ENCODE results near the gene IL22RA2. TPM values are rescaled to one million over a fixed set of nuclear protein-coding genes. Genes with fewer than 3 reads are reported as not detected.

IL22RA2 gene
- total RNA-seq, 3 donors from 2014 or later = not detected

DNA sequence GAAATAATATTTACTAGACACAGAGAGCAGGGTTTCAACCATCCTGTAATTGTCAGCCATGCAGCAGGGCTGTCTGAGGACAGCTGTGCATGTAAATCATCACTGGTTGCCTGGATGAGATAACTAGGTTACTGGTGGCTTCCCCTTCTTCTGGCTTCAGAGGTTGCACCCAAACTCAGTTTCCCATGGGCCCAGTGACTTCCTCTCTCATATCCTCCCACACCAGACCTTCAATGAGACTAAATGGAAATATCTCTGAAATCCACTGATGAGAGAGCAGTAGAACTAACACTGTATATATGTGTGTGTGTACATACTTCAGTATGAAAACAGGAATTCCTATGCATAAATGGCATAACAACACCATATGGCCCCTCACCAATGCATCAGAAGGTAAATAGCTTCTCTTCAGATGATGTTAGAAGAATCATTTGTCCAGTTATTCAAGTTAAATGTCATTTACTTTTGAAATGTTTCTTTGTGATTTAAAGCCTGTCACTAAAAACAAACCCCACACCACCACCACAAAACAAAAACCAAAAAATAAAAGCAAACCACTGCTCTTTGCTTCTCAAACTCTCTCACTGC lies 77.7 kb downstream of the IL22RA2 start:
- peak in 1 of 2 donors; percentile 27 for ATAC-seq

DNA sequence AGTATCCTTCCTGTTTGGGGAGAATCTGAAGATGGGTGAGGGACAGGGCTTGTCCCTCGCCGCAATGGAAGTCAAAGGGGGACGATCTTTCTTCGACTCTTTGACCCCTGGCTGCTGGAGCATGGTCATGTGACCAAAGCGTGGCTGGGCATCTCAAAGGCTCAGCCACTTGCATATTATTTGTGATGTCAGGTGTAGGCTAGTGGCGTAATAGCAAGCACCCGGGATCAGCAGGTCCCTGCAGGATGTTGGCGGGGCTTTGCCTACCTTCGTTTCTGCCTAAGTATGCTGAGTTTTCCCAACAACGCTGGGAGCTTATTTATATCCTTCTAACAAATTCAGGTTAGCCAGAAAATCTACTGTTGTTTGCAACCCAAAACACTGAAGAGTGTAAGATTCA lies 78.4 kb downstream of the IL22RA2 start:
- no peaks in the 10 kb centered on the region for H3K36me3 Mint-ChIP-seq (ENCODE audit: insufficient read depth)
- no peak overlapping the region for H3K4me3 Mint-ChIP-seq
- DNase-seq = no peak
- ATAC-seq = no peak
- H3K9me3 Mint-ChIP-seq = no peaks in the 10 kb centered on the region
- peaks cover 2% of the 10 kb centered on the region for H3K27me3 Mint-ChIP-seq (ENCODE audit: low read depth)
- H3K4me1 Mint-ChIP-seq (ENCODE audit: low read depth) = peaks cover 18% of the 10 kb centered on the region

More for the DNA sequence above, 77.7 kb downstream of the IL22RA2 start:
- H3K4me3 Mint-ChIP-seq = no peak overlapping the region
- no peaks in the 10 kb centered on the region for H3K9me3 Mint-ChIP-seq
- peaks cover 2% of the 10 kb centered on the region for H3K27me3 Mint-ChIP-seq (ENCODE audit: low read depth)
- no peaks in the 10 kb centered on the region for H3K36me3 Mint-ChIP-seq (ENCODE audit: insufficient read depth)
- H3K4me1 Mint-ChIP-seq (ENCODE audit: low read depth) = peaks cover 18% of the 10 kb centered on the region
- DNase-seq = no peak

DNA sequence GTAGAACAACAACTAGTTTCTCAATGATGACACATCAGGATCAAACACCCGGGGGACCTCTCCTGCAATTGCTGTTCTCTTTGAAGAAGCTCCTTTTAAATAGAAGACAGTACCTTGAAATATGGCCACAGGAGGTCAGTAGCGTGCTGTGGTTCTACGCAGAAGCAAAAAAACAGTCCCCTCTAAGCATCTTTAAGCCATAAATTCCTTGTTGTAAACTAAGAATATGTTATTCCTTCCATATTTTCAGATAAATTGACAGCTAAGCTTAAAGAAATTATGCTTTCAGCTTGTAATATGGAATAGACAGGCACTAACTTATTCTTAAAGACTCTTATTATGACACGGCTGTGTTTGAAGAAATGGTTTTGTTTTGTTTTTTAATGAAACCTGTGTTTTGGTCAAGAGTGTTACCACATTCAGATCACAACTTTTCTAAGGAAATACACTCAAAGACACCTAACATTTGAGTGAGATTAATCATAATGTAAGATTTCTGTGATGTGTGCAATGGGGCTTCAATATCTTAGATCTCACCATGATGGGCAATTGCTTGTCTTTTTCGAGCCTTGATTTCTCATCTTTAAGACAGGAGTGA lies 78.9 kb downstream of the IL22RA2 start:
- ATAC-seq (peak; percentile 69 to 70), DNase-seq (peak; percentile 37)
- Mint-ChIP-seq H3K9me3 (no peaks in the 10 kb centered on the region), H3K36me3 (ENCODE audit: insufficient read depth) (no peaks in the 10 kb centered on the region), H3K4me3 (no peak overlapping the region), H3K4me1 (ENCODE audit: low read depth) (peaks cover 18% of the 10 kb centered on the region), H3K27me3 (ENCODE audit: low read depth) (peaks cover 3% of the 10 kb centered on the region)

Other genes with a start within 250 kb of the IL22RA2 start
- under 1 TPM in 1 of 3 donors, not detected in 2; 0.05 TPM for gene IL20RA, start 128.7 kb downstream of the IL22RA2 start, total RNA-seq
- 10 to 100 TPM in 2 of 3 donors, 1 to 10 TPM in 1; 8.9 to 12.0 (median 11.9) TPM for gene IFNGR1, start 45.7 kb upstream of the IL22RA2 start, total RNA-seq

Data from activated T-cell treated with anti-CD3 and anti-CD28 coated beads, Interleukin-2, amount 50 U/mL, for 4 hours (primary cell).